Fibroblast of pulmonary artery (primary cell): Measurements from ENCODE around the gene SLC31A1.

ENCODE experiments used
- DNase-seq: peaks from one replicate; pipeline ENCODE4 v3.0.0-alpha.2; 2010; ENCODE audit warnings: low read depth
- H3K4me3 ChIP-seq: replicated peaks from 2 replicates; pipeline ENCODE4 v1.5.1; 2011; ENCODE audit warnings: low read depth, mild to moderate bottlenecking, control low read depth, low read length, moderate library complexity
- CTCF ChIP-seq: IDR thresholded peaks from 2 replicates; pipeline ENCODE4 v1.5.1; 2011; ENCODE audit warnings: mild to moderate bottlenecking, control low read depth, low read length, inconsistent platforms; ENCODE audit errors: missing control alignments

Gene SLC31A1

GRCh38 chr9:113255438-113255837, 34.1 kb downstream of the SLC31A1 start:
- H3K4me3 ChIP-seq, result no peak overlapping the region
- TF ChIP-seq CTCF, result no peak
- DNase-seq, result no peak

GRCh38 chr9:113257863-113258262, 36.5 kb downstream of the SLC31A1 start:
- DNase-seq, result no peak
- TF ChIP-seq CTCF, result no peak
- H3K4me3 ChIP-seq, result no peak overlapping the region

GRCh38 chr9:113258282-113258681, 36.9 kb downstream of the SLC31A1 start:
- TF ChIP-seq CTCF, result no peak
- DNase-seq, result no peak

GRCh38 chr9:113261917-113262671, 40.8 kb downstream of the SLC31A1 start:
- no peak for DNase-seq
- no peak overlapping the region for H3K4me3 ChIP-seq
- no peak for TF ChIP-seq CTCF

More at GRCh38 chr9:113258282-113258681, 36.9 kb downstream of the SLC31A1 start:
- no peak overlapping the region for H3K4me3 ChIP-seq

GRCh38 chr9:113266174-113266573, 44.8 kb downstream of the SLC31A1 start:
- DNase-seq, result no peak

GRCh38 chr9:113267911-113268566, 46.7 kb downstream of the SLC31A1 start:
- no peak for TF ChIP-seq CTCF
- no peak for DNase-seq

More at GRCh38 chr9:113266174-113266573, 44.8 kb downstream of the SLC31A1 start:
- no peak overlapping the region for H3K4me3 ChIP-seq
- TF ChIP-seq CTCF, result no peak

More at GRCh38 chr9:113267911-113268566, 46.7 kb downstream of the SLC31A1 start:
- no peak overlapping the region for H3K4me3 ChIP-seq
